Lower leg skin (tissue), 3 donors: ENCODE data around the gene ZC3H4.

Source experiments
- CTCF ChIP-seq, 3 donors: fragments of 450-650 bp; IDR thresholded peaks; one replicate each; pipeline ENCODE4 v1.5.1; 2016; ENCODE audit warnings: antibody characterized with exemption in 3 of 3, mild to moderate bottlenecking in 3 of 3, moderate library complexity in 2 of 3
- POLR2A ChIP-seq, 2 donors: fragments of 450-650 bp; IDR thresholded peaks; one replicate each; pipeline ENCODE4 v1.6.1; 2016 to 2017; ENCODE audit warnings: antibody characterized with exemption in 2 of 2, mild to moderate bottlenecking in 1 of 2, moderate library complexity in 1 of 2

DNA sequence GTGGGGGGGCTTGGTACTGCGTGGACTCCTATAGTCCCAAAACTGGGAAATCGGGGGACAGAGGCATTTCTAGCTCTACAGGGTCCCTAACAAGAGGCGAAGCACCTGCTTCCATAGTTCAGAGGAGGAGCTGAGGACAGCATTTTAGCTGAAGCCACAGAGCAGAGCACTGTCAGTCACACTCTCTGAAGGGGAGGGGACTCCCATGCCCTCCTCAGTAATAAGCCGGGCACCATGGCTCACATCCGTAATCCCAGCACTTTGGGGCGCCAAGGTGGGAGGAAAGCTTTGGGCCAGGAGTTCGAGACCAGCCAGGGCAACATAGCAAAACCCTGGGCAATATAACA, 90.2 kb downstream of the ZC3H4 start:
- TF ChIP-seq CTCF (IDR thresholded peaks at IDR 0.05), result no peak
- no peak for TF ChIP-seq POLR2A (IDR thresholded peaks at IDR 0.05)
